Muscle of back (tissue), 11 donors: Measurements from ENCODE around the gene CLIC4. TPM values are rescaled to one million over a fixed set of nuclear protein-coding genes. Genes with fewer than 3 reads are reported as not detected.
A peak's percentile ranks its signal among the peaks of the same experiment; 100 is the strongest.
"Not testable (repeated sequence)": the region's sequence is repeated elsewhere in the genome, so short reads cannot be mapped to it uniquely, and the experiment has no call there.

Experiments used
- DNase-seq, 3 donors: peaks; one replicate each; pipeline versions ENCODE4 v3.0.0 to v3.0.0-alpha.2; 2013
- polyA plus RNA-seq, 10 donors: library from polyadenylated mRNA; unstranded; fragments of 120-200 nt; gene quantifications; one replicate each; pipeline ENCODE4 v1.2.1, GENCODE V29; 2013; ENCODE audit not compliant: insufficient read length in 10 of 10

Gene CLIC4
- polyA plus RNA-seq, 10 donors = 119 to 173 (median 157) TPM

DNA sequence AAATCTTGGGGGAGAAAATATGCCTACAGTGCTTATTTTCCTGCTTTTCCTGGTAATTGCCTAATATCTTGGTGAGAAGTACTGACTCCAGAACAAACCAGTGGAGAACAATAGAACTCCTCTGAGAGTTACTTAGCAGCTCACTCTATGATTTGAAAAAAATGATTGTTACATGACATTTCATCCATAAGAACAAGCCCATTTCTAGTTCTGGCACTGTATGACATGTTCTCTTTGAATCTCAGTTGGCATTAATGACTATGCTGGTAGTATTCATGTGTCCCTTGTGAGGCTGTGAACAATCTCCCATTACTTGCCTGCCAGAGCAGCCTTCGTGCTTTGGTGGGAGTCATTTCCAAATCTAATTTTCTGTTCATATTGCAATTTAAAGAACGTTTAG, 58.0 kb downstream of the CLIC4 start:
- no peak for DNase-seq

DNA sequence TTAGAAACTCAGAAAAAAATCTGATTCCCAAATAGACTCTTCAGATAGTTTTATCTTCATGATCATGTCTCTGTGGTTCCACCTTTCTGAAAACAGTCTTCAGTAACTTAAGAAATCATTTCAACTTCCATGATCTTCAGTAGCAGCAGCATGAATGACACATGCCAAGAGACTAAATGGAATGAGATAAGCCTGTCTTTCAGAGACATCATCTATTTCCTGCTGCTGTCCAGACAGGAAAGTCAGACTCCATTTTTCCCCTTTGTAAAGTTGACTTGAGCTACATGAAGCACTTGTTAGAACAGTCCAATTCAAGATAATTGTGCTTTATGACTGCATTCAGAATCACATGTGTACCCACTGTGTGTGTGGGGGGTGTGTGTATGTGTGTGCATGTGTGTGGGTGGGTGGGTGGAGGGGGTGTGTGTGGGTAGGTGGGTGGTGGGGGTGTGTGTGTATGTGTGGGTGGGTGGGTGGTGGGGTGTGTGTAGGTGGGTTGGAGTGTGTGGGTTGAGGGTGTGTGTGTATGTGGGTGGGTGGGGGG, 58.8 kb downstream of the CLIC4 start:
- no peak for DNase-seq

DNA sequence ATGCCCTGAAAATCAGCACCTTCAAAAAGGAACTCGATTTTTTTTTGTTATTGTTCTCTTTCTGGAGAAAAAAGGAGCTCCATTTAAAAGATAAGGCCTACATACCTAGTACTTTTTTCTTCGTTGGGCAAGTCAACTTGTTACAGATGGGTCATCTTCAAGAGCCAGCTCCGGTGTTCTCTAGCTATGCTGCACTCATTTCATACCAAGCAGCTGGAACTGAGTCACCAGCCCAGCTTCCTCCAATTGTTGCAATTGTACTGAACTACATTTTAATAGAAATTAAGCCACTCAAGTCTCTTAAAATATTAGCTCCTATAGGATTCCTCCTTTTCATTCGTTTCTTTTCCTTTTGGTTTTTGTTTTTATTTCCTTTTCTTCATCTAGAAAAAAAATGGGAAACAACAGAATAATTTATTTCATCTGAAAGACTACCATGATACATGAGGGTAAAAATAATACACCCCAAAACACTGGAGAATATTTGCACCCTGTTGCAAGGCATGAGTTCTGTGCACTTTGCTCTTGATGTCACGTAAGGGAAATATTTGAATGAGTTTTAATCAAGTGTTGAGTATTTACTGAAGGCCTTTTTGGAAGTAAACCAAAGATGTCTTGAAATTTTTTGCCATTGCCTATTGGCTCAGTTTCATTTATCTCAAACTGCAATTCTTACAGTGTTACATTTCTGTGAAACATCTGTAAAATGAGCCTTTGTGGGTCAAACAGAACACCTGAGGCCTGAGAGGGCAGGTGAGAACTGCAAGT, 60.5 kb downstream of the CLIC4 start:
- peak in 1 of 3 donors; percentile 21 for DNase-seq

DNA sequence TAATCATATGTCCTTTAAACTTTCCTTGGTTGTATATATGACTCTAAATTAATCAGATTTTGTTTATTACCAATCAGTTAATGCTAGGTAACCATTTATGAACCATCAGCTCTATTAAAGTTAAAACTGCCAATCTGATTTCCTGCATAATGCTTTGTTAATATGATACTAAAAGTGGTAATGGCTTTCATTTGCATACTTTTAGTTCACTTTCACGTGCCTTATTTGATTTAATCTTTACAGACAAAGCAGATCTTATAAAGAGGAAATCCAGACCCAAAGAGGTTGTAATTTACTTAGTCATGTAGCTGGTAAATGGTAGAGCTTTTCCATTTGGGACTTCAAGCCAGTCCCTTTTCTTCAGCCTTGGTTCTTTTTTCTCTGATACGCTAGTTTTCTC, 61.3 kb downstream of the CLIC4 start:
- DNase-seq = no peak

DNA sequence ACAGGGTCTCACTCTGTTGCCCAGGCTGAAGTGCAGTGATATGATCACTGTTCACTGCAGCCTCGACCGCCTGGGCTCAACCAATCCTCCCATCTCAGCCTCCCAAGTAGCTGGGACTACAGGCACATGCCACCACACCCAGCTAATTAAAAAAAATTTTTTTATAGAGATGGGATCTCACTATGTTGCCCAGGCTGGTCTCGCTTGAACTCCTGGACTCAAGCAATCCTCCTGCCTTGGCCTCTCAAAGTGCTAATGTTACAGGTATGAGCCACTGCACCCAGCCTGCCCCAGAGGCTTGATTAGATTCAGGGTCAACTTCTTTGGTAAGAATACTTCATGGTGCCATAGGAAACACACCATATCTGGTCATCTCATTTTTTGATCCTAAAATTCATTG, 66.2 kb downstream of the CLIC4 start:
- DNase-seq = not testable (repeated sequence)

DNA sequence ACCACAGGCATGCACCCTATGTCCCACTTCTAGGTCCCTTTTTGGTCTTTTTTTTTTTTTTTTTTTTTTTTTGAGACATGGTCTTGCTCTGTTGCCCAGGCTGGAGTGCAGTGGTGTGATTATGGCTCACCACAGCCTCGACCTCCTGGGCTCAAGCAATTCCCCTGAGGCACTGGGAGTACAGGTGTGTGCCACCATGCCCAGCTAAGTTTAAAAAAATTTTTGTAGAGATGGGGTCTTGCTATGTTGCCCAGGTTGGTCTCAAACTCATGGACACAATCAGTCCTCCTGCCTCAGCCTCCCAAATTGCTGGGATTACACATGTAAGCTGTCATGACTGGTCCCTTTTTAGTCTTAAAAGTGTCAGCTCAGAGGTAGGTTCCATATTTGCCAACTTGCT, 75.0 kb downstream of the CLIC4 start:
- not testable (repeated sequence) for DNase-seq

DNA sequence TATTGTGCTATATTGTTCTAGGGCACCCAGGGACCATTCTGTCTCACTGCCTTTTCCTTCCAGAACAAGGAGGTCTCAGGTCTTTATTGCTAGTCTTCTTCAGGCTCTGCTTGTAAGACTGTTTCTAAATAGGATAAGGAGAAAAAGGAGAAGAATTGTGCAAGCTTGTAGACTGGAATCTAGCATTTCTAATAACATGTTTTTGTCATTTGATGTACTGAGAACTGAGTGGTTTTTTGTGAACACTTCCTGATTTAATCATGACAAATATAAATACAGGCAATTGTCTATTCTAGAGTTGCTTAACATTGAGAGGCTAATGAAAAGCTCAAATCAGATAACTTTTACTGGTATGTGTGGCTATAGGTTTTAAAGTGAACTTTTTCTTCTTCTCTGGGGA, 77.6 kb downstream of the CLIC4 start:
- no peak for DNase-seq

DNA sequence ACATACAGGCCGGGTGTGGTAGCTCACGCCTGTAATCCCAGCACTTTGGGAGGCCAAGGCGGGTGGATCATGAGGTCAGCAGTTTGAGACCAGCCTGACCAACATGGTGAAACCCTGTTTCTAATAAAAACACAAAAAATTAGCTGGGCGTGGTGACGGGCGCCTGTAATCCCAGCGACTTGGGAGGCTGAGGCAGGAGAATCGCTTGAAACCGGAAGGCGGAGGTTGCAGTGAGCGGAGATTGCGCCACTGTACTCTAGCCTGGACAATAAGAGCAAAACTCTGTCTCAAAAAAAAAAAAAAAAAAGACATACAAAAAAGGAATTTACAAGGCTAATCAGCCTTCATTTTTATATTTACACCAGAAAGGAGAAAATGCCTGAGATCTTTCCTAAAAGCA, 78.2 kb downstream of the CLIC4 start:
- DNase-seq = not testable (repeated sequence)

DNA sequence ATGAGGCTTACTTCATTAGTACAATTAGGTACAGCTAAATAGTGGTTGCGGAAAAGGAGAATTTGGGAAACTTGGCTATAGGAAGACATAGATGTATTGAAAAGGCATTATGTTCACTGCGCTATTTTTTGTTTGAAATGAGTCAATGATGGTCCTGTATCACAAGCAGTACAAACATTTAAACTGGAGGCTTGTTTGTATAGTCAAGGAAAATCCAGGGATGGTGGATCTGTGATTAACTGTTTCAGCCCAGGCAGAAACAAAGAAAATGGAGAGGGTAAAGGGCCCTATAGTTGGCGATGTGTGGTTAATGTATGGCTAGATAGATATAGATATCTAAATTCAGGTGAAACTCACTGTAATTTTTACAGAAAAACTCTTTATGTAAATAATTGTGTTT, 79.9 kb downstream of the CLIC4 start:
- DNase-seq = no peak

DNA sequence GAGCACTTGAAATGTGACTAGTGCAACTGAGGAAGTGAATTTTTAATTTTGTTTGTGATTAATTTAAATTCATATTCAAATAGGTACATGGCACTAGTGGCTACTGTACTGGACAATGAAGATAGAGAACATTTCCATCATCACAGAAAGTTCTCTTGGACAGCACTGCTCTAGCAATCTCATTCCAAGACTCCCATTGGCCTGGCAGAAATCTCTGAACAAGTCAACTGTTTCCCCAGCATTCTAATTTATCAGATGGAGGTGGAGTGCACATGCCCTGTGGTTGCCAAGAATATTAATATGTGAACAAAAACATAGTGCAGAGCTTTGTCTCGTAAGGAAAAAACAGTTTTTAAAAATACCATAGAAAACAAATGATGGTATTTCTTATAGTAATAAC, 81.3 kb downstream of the CLIC4 start:
- DNase-seq = no peak

DNA sequence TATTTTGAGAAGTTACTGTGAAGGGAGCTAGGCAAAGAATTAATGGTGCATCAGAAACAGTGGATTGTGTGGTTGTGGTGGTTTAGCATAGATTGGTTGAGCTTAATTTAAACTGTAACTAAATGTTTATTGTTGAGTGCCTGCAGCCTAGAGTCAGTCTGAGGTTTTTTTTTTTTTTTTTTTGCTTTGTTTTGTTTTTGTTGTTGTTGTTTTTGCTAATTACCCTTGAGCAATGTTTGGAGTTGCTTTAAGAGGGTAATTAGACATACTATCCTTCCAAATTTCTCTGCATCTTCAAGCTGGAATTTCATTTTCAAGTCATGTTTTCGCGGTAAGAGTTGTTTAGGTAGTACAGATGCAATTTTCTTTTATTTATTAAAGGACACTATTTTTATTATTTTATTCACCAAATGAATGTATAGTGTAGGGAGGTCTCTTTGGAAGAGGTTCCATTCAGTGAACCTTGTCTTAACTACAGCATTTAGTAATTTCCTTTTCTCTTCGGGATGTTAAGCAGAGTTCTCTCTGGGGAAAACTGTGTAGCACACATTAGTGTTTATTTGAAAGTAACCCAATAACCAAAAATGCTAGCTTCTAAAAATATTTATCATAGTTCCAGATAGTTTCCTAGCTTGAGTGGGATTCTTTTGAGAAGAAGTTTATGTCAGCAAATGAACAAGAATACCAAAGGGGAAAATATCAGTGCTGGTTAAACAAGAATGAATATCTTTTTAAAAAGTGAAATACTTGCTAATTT, 82.3 kb downstream of the CLIC4 start:
- no peak for DNase-seq

DNA sequence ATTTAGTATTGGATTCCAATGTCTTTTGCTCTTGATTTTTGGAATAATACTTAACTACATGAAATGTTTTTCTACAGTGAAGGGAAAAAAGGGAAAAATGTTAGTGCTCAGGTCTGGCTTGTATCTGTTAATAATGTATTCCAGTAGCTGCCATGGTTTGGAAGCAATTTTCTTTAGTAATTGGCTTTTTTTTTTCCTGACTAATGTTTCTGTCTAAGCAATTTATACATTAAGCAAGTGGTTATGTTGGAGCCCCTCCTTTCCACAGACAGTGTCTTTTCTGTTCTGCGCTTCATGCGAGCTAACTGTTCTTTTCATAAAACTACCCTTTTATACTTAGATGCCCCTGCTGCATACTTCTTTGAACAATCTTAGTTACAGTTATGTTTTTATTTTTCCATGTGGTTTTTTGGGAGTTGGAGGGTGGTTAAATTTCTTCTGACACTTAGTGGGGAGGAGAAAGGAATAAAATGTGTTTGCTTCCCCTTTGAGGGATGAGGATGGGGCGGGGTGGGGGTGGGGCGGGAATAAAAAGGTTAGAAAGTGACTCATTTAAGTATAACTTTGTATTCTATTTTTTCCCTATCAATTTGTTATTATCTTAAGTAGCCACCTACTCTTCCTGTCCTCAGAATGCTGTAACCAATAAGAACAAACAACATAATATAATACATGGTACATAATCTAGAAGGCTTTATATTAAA, 83.1 kb downstream of the CLIC4 start:
- no peak for DNase-seq

DNA sequence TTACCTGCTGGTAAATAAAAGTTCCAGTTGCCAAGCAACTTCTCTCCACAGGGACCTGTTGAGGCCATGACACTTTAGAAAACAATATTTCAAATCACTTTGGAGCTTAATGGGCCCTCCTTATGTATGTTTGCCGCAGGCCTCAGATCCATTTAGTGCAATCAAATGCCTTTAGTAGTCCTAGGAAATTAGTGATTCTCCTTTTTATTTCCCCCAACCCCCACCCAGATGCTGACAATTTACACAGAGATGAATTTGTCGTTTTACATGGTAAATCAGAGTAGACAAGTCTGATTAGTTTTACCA, 83.6 kb downstream of the CLIC4 start:
- DNase-seq = no peak

DNA sequence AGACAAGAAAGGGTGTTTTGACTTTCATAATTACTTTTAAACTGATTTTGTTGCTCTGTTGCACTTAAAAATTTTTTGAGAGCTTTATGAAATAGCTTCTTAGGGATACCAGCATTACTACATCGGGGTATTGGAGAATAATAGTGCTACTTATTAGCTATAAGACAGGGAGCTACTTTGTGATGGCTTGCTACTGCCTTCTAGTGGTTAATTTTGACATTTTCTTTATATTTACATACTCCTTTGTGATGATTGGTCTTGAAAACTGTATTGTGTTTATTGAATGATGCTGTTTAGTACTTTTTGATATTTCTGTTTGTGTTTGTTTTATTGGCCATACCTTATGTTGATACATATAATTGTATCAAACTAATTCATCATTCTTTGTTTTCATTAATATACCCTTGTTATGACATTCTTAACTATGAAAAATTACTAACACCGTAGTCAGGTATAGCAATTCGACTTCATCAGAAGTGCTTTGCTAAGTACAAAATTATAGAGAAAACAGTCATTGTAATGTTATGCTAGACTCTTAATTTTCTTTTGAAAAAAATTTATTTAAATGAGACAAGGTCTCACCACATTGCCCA, 85.5 kb downstream of the CLIC4 start:
- peak; percentile 58 to 84 (median 63) for DNase-seq

DNA sequence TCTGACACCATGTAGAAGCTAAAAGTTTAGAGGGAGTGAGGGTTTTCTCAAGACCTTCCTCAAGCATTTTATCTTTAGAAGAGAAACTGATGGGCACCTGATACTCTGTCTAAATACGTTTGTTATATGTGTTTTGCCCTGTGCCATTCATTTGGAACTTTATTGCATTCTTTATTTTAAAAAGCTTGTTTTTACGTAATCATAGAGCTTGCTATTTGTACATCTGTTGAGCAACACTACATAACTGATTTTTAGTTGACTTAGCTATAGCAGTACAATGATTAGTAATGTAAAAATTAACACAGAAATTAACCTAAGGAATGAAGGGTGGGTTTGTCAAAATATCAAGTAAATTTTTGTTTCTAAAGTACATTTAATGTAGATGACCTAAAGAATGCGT, 96.3 kb downstream of the CLIC4 start:
- no peak for DNase-seq

DNA sequence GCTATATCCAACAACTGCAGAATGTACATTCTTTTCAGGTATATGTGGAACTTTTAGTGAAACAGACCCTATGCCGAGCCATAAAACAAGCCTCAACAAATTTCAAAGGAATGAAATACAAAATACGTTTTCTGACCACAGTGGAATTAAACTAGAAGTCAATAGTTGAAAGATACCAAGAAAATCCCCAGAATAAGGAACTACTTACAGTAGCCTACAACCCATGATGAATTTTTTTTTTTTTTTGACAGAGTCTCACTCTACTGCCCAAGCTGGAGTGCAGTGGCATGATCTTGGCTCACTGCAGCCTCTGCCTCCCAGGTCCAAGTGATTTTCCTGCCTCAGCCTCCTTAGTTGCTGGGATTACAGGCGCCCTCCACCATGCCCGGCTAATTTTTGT, 101.4 kb downstream of the CLIC4 start:
- DNase-seq = no peak

DNA sequence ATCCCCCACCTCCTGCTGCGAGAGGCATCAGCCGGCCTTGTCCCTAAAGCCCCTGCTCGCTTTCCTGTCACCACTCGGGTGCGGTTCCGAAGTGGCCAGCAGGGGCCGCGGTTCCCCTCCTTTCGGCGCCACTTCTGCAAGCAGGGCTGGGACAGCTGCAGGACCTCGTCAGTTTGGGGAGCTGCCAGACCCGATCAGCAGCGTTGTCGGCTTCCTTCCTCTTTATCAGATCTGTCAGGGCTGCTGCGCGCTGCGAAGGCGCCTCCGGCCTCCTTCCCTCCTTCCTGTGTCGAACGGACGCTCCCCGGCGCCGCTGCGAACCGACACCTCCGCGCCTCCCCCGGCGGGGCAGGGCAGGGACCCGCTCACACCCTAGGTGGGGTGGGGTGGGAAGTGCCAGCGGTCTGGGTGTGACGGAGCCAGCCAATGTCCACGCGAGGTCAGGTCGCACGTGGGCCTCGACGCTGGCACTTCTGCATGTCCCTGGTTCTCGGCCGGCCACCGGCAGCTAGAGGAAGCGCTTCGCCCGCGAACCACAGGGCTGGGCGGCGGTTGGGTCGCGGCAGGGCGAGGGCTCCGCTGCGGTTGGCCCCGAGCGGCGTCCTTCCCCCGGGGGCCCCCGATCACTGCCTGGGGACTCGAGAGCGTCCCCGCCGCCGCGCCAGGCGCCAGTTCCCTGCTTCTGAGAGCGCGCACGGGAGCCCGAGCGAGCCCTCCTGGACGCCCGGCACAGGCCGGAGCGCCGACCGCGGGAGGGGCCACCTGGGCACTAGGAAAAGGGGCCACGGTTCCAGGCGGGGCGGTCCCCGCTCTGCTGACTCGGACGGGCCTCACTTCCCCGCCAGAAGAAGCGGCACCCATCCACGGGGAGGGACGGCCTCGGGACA, 103.0 kb downstream of the CLIC4 start:
- peak; percentile 89 to 96 (median 94) for DNase-seq

DNA sequence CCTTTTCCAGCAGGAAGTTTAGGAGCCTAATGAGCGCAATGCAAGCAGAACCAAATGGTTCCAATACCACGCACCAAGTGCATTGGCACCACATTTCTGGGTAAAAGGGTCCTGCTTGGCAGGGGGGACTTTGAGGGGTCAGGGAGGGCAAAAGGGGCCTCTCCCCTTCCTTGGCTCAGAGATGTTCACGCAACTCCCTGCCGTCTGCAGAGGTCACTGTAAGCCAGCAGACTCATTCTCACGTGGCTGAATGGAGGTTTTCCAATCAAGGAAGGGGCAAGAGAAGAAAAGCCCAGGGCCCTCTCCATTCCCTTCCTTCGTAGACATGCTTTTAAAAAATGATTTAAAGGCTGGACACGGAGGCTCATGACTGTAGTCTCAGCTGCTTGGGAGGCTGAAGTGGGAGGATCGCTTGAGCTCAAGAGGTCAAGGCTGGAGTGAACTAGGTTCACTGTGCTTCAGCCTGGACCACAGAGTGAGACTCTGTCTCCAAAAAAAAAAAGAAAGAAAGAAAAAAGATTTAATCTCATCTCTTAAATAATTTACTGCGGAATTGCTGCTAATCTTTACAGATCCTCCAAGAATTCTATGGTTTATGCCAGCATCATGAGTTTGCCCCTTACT, 104.5 kb downstream of the CLIC4 start:
- peak in 1 of 3 donors; percentile 57 for DNase-seq

DNA sequence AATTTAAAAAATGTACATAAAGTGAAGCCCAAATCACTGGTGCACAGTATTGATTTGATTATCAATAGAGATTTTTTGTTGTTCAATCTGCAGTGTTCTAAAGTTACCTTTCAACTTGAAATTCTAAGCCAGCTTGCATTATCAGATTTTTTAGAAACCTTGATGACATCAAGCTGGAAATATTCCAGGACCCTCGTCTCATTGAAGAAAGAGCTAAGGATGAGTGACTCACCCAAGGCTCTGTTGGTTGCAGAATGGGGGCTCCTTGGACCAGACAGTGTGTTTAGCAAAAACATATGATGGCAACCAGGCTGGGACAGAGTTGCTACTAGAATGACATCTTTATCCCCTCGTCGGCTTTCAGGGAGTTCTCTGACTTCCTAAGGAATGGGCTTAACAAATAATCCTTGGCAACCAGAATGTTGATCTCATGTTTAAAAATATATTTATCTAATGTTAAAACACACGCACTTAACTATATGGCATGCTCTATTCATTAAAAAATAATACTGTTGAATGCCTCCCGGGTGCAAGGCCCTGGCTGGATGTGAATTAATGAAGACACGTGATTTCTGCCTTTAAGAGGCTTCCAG, 105.2 kb downstream of the CLIC4 start:
- peak in 1 of 3 donors; percentile 39 for DNase-seq

DNA sequence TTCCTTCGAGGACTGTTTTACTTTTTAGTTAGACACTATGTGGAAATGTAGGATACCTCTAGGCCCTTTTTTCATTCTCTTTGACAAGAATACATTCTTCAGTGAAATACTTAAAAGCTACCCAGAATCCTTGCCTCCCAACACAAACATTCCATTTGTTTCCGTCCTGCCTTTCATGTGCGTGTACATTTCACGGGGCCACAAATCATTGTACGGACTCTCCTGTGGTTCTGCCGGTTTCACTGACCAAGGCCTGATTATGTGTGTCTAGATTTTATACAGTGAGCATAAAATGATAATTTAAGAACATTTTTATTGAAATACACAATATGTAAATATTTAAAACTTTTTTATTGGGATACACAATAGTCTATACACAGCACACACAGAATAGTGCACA, 108.4 kb downstream of the CLIC4 start:
- DNase-seq = no peak
